Loucy (cell line): ENCODE data around the gene DTNB.

Source experiments
- CTCF ChIP-seq: fragments of 200-600 bp; sonication (generic); conservative IDR thresholded peaks from 2 replicates; pipeline ENCODE4 v1.5.1; 2014; ENCODE audit warnings: mild to moderate bottlenecking, antibody characterized with exemption, low read length
- EZH2phosphoT487 ChIP-seq: fragments of 200-600 bp; IDR thresholded peaks from 2 replicates; pipeline ENCODE4 v1.6.1; 2018; ENCODE audit warnings: antibody characterized with exemption, mild to moderate bottlenecking, moderate library complexity, borderline replicate concordance

- peak; percentile 81 for TF ChIP-seq CTCF
- no peak for TF ChIP-seq EZH2phosphoT487
Measured at GRCh38 chr2:25342372-25343186, 330.8 kb downstream of the DTNB start.
